BJ (cell line): Measurements from ENCODE around the gene NCDN. TPM values are rescaled to one million over a fixed set of nuclear protein-coding genes. Genes with fewer than 3 reads are reported as not detected.

Experiments
- CTCF ChIA-PET: fragments of 350-600 bp; formaldehyde crosslinking; extraction: SDS; loops from one replicate; lab custom pipeline; 2021; ENCODE audit warnings: antibody characterized with exemption, inconsistent platforms; lab: Yijun Ruan, JAX
- POLR2A ChIA-PET: fragments of 300-600 bp; sonication (Branson Sonifier 250); formaldehyde crosslinking; extraction: SDS; loops from one replicate; lab custom pipeline; 2021; ENCODE audit warnings: antibody characterized with exemption; lab: Charles Lee
- DNase-seq: peaks from one replicate; pipeline ENCODE4 v3.0.0-alpha.2; 2011; ENCODE audit warnings: low read depth
- H3K27me3 ChIP-seq: 2 replicates; pipeline ENCODE4 v1.6.0; 2011; ENCODE audit warnings: low read length; ENCODE audit not compliant: control insufficient read depth, insufficient read depth
- H3K36me3 ChIP-seq: 2 replicates; pipeline ENCODE4 v1.5.1; 2011; ENCODE audit warnings: low read length; ENCODE audit not compliant: control insufficient read depth, insufficient read depth
- H3K4me3 ChIP-seq: 2 replicates; pipeline ENCODE4 v1.5.1; 2011; ENCODE audit warnings: low read depth, mild to moderate bottlenecking, control low read depth, low read length
- CTCF ChIP-seq: IDR thresholded peaks from 2 replicates; pipeline ENCODE4 v1.5.1; 2011; ENCODE audit warnings: low read depth, mild to moderate bottlenecking, control low read depth, inconsistent platforms, low read length, moderate library complexity; ENCODE audit not compliant: insufficient read depth
- polyA plus RNA-seq: library from polyadenylated mRNA; depleted of rRNA; stranded (reverse); fragments of >200 nt; gene quantifications from 2 replicates; pipeline ENCODE4 v1.2.3, GENCODE V29; 2011

NCDN gene
- polyA plus RNA-seq, 1 experiment = 25.8 TPM

GRCh38 chr1:35586808-35587207, 29.2 kb downstream of the NCDN start:
- POLR2A ChIA-PET = no interaction called here
- CTCF ChIA-PET = interaction anchor here (1.2 kb wide), 1 partner anchor 129 kb away, joined by 3 read pairs; no protein-coding TSS in a partner anchor
- no peak for DNase-seq
- no peaks in the 10 kb centered on the region for H3K27me3 ChIP-seq
- H3K36me3 ChIP-seq = no peaks in the 10 kb centered on the region; the same call in 1 of the 2 replicates
- H3K4me3 ChIP-seq = no peak overlapping the region
- TF ChIP-seq CTCF = no peak

- ChIA-PET POLR2A (no interaction called here), CTCF (no interaction called here)
- Histone ChIP-seq H3K4me3 (no peak overlapping the region), H3K27me3 (no peaks in the 10 kb centered on the region), H3K36me3 (no peaks in the 10 kb centered on the region; the same call in 1 of the 2 replicates)
- no peak for TF ChIP-seq CTCF
- no peak for DNase-seq
These were observed 30.1 kb downstream of the NCDN start for GRCh38 chr1:35587736-35588135.

- Histone ChIP-seq H3K27me3 (no peaks in the 10 kb centered on the region), H3K36me3 (no peaks in the 10 kb centered on the region; the same call in 1 of the 2 replicates), H3K4me3 (no peak overlapping the region)
- POLR2A ChIA-PET = no interaction called here
- CTCF ChIA-PET = interaction anchor here (0.9 to 1.2 kb wide), 2 partner anchors 18 to 138 kb away, joined by 3 read pairs; no protein-coding TSS in a partner anchor
- TF ChIP-seq CTCF = no peak
- no peak for DNase-seq
These were observed 30.8 kb downstream of the NCDN start for GRCh38 chr1:35588197-35588910.

- no peak overlapping the region for H3K4me3 ChIP-seq
- no peaks in the 10 kb centered on the region; the same call in 1 of the 2 replicates for H3K36me3 ChIP-seq
- ChIA-PET CTCF (interaction anchor here (0.9 to 1.2 kb wide), 3 partner anchors 16 to 137 kb away, joined by 3 read pairs; no protein-coding TSS in a partner anchor), POLR2A (no interaction called here)
- TF ChIP-seq CTCF = no peak
- no peak for DNase-seq
- H3K27me3 ChIP-seq = no peaks in the 10 kb centered on the region
These were observed 32.2 kb downstream of the NCDN start for GRCh38 chr1:35589516-35590427.
